Measurements from ENCODE around the gene SPTBN2.

DNA sequence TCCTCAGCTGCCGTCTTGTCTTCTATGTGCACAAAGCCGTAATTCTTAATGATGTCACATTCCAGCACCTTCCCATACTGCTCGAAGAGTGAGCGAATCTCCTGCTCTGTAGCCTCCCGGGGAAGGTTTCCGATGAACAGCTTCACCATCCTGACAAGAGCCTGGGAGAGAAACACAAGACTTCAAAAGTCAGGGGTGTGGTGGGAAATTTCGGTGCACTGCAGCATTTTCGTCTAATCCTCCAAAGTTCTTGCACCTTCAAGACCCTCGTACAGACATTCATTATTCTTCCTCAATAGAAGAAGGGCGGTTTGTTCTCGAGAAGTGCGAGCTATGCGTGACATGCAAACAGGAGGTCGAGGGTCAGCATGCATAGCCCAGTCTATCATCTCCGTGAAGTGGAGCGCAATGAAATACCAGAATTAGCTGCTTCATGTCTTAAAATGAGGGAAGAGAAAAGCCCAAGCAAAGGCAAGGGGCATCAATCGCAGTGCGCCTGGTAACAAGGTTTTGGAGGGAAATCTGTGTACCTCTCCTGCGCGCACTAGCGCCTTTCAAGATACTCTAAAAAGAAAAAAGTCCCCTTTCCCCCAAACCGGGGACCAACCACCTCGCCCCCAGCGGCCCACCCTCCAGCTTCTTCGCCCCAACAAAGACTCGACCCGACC, 52.0 kb downstream of the SPTBN2 start:
- TF ChIP-seq, protein P1, sequence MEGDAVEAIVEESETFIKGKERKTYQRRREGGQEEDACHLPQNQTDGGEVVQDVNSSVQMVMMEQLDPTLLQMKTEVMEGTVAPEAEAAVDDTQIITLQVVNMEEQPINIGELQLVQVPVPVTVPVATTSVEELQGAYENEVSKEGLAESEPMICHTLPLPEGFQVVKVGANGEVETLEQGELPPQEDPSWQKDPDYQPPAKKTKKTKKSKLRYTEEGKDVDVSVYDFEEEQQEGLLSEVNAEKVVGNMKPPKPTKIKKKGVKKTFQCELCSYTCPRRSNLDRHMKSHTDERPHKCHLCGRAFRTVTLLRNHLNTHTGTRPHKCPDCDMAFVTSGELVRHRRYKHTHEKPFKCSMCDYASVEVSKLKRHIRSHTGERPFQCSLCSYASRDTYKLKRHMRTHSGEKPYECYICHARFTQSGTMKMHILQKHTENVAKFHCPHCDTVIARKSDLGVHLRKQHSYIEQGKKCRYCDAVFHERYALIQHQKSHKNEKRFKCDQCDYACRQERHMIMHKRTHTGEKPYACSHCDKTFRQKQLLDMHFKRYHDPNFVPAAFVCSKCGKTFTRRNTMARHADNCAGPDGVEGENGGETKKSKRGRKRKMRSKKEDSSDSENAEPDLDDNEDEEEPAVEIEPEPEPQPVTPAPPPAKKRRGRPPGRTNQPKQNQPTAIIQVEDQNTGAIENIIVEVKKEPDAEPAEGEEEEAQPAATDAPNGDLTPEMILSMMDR (IDR thresholded peaks at IDR 0.05): no peak
- no peak for TF ChIP-seq POLR2A (IDR thresholded peaks at IDR 0.05)

Measured in ovary (tissue), 3 donors.